HL-60 (cell line): ENCODE measurements around the gene TELO2.

Experiments used
- DNase-seq, 2 experiments: peaks; one replicate each; pipeline ENCODE4 v3.0.0-alpha.2; 2010 to 2020; ENCODE audit warnings: low read depth in 1 of 2, low spot score in 1 of 2
- H3K27ac ChIP-seq: fragments of 250-450 bp; sonication (Bioruptor Pico); replicated peaks from 2 replicates; pipeline ENCODE4 v1.5.1; 2020; ENCODE audit warnings: mild to moderate bottlenecking, moderate library complexity
- H3K27me3 ChIP-seq: fragments of 250-450 bp; sonication (Bioruptor Pico); 2 replicates; pipeline ENCODE4 v1.5.1; 2021; ENCODE audit warnings: mild to moderate bottlenecking, moderate library complexity; ENCODE audit not compliant: insufficient read depth, poor library complexity, severe bottlenecking
- H3K4me3 ChIP-seq: replicated peaks from 2 replicates; pipeline ENCODE4 v1.5.1; 2011; ENCODE audit warnings: mild to moderate bottlenecking, control low read depth, low read length; ENCODE audit not compliant: insufficient read depth
- GABPA ChIP-seq: IDR thresholded peaks from 2 replicates; pipeline ENCODE4 v1.6.1; 2012; ENCODE audit warnings: low read depth
- POLR2AphosphoS5 ChIP-seq: IDR thresholded peaks from 2 replicates; pipeline ENCODE4 v1.6.1; 2012; ENCODE audit warnings: low read depth
- SPI1 ChIP-seq: IDR thresholded peaks from 2 replicates; pipeline ENCODE4 v1.6.1; 2012; ENCODE audit warnings: low read depth, mild to moderate bottlenecking, borderline replicate concordance
- TF ChIP-seq, protein P1 (sequence below): IDR thresholded peaks from one replicate; pipeline ENCODE4 v1.5.1; 2011; ENCODE audit warnings: low read length, control low read depth, inconsistent platforms; ENCODE audit not compliant: insufficient read depth
- TF ChIP-seq, protein P2 (sequence below): IDR thresholded peaks from 2 replicates; pipeline ENCODE4 v1.6.1; 2012; ENCODE audit warnings: low read depth; ENCODE audit not compliant: insufficient replicate concordance

Gene TELO2

GRCh38 chr16:1537763-1538289 lies 44.7 kb downstream of the TELO2 start:
- Histone ChIP-seq H3K4me3 (no peak overlapping the region), H3K27me3 (no peaks in the 10 kb centered on the region), H3K27ac (no peak overlapping the region)
- no peak for TF ChIP-seq SPI1
- TF ChIP-seq, protein P1, sequence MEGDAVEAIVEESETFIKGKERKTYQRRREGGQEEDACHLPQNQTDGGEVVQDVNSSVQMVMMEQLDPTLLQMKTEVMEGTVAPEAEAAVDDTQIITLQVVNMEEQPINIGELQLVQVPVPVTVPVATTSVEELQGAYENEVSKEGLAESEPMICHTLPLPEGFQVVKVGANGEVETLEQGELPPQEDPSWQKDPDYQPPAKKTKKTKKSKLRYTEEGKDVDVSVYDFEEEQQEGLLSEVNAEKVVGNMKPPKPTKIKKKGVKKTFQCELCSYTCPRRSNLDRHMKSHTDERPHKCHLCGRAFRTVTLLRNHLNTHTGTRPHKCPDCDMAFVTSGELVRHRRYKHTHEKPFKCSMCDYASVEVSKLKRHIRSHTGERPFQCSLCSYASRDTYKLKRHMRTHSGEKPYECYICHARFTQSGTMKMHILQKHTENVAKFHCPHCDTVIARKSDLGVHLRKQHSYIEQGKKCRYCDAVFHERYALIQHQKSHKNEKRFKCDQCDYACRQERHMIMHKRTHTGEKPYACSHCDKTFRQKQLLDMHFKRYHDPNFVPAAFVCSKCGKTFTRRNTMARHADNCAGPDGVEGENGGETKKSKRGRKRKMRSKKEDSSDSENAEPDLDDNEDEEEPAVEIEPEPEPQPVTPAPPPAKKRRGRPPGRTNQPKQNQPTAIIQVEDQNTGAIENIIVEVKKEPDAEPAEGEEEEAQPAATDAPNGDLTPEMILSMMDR, result no peak
- TF ChIP-seq POLR2AphosphoS5, result no peak
- TF ChIP-seq, protein P2, sequence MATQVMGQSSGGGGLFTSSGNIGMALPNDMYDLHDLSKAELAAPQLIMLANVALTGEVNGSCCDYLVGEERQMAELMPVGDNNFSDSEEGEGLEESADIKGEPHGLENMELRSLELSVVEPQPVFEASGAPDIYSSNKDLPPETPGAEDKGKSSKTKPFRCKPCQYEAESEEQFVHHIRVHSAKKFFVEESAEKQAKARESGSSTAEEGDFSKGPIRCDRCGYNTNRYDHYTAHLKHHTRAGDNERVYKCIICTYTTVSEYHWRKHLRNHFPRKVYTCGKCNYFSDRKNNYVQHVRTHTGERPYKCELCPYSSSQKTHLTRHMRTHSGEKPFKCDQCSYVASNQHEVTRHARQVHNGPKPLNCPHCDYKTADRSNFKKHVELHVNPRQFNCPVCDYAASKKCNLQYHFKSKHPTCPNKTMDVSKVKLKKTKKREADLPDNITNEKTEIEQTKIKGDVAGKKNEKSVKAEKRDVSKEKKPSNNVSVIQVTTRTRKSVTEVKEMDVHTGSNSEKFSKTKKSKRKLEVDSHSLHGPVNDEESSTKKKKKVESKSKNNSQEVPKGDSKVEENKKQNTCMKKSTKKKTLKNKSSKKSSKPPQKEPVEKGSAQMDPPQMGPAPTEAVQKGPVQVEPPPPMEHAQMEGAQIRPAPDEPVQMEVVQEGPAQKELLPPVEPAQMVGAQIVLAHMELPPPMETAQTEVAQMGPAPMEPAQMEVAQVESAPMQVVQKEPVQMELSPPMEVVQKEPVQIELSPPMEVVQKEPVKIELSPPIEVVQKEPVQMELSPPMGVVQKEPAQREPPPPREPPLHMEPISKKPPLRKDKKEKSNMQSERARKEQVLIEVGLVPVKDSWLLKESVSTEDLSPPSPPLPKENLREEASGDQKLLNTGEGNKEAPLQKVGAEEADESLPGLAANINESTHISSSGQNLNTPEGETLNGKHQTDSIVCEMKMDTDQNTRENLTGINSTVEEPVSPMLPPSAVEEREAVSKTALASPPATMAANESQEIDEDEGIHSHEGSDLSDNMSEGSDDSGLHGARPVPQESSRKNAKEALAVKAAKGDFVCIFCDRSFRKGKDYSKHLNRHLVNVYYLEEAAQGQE, result no peak
- TF ChIP-seq GABPA, result no peak
- DNase-seq, result peak in 1 of 2 experiments; percentile 65

- H3K4me3 ChIP-seq, result no peak overlapping the region
- TF ChIP-seq GABPA, result no peak
- TF ChIP-seq, protein P1, result no peak
- no peak for TF ChIP-seq SPI1
Observed at GRCh38 chr16:1538804-1539520, 45.8 kb downstream of the TELO2 start.

DNA sequence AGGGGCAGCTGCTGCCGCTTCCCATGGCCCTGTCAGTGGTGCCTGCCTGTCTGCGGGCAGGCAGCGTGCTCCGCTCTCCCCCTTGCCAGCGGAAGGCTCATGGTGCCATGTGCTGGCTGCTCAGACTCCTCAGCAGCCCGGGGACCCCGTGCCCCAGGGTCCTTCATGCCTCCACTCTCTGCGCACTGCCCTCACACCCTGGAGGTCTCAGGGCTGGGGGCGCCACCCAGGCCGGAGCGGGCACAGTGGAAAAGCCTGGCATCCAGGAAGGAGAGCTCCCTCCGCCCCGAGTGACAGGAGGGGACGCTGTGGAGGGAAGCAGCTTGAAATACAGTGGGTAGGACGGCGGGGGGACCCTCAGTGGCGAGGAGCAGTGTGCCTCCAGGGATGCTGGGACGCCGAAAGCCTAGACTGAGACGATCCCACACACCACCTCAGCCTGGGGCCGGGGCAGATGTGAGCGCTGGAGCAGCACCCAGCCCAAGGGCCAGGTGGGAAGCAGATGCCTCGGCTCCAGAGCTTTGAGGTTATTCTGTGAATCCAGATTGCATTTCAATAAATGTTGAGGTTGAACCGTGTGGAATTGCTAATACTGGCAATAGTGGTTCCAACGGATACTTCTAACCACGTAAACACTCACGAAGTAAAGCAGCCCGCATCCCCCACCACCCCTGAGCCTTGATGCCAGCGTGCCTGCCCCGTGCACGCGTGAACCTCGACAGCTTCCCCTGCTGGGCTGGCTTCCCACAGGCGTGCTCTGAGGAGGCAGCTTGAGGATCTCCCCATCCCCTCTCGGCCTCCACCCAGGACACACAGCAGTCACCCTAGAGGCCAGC lies 46.8 kb downstream of the TELO2 start:
- TF ChIP-seq, protein P1, result no peak
- TF ChIP-seq GABPA, result no peak
- TF ChIP-seq, protein P2, result no peak
- H3K4me3 ChIP-seq, result no peak overlapping the region
- no peaks in the 10 kb centered on the region for H3K27me3 ChIP-seq
- H3K27ac ChIP-seq, result no peak overlapping the region
- no peak for DNase-seq

More at GRCh38 chr16:1538804-1539520, 45.8 kb downstream of the TELO2 start:
- peak in 1 of 2 experiments; percentile 39 for DNase-seq
- no peak overlapping the region for H3K27ac ChIP-seq
- H3K27me3 ChIP-seq, result no peaks in the 10 kb centered on the region
